ENCODE measurements around the gene TRIOBP. TPM values are rescaled to one million over a fixed set of nuclear protein-coding genes. Genes with fewer than 3 reads are reported as not detected.
"Not testable (repeated sequence)": the region's sequence is repeated elsewhere in the genome, so short reads cannot be mapped to it uniquely, and the experiment has no call there.

Gene TRIOBP
- total RNA-seq, 4 donors from 2014 or later = 150 to 208 (median 182) TPM

GRCh38 chr22:37692627-37693285, 4.1 kb upstream of the TRIOBP start:
- TF ChIP-seq EP300 (IDR thresholded peaks at IDR 0.05) = no peak
- TF ChIP-seq POLR2A (IDR thresholded peaks at IDR 0.05; ENCODE audit: low read depth) = no peak
- TF ChIP-seq, protein P1, sequence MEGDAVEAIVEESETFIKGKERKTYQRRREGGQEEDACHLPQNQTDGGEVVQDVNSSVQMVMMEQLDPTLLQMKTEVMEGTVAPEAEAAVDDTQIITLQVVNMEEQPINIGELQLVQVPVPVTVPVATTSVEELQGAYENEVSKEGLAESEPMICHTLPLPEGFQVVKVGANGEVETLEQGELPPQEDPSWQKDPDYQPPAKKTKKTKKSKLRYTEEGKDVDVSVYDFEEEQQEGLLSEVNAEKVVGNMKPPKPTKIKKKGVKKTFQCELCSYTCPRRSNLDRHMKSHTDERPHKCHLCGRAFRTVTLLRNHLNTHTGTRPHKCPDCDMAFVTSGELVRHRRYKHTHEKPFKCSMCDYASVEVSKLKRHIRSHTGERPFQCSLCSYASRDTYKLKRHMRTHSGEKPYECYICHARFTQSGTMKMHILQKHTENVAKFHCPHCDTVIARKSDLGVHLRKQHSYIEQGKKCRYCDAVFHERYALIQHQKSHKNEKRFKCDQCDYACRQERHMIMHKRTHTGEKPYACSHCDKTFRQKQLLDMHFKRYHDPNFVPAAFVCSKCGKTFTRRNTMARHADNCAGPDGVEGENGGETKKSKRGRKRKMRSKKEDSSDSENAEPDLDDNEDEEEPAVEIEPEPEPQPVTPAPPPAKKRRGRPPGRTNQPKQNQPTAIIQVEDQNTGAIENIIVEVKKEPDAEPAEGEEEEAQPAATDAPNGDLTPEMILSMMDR (IDR thresholded peaks at IDR 0.05) = no peak
- no peak for TF ChIP-seq POLR2AphosphoS5 (IDR thresholded peaks at IDR 0.05)
- WGBS = 92% methylated on average over 13 of the region's 15 CpGs
- no peaks in the 10 kb centered on the region for H3K9me3 ChIP-seq
- no peak for DNase-seq (ENCODE audit: extremely low spot score)
- no peaks in the 10 kb centered on the region for H3K27me3 ChIP-seq
- no peak overlapping the region for H3K4me3 ChIP-seq
- no peak overlapping the region for H3K27ac ChIP-seq (replicated peaks in 1 of 4)
- intact Hi-C loops (cut with DNase I) = no loop called here
- H3K36me3 ChIP-seq = peaks cover 34 to 70% (median 63%) of the 10 kb centered on the region in 4 donors
- peaks cover 13 to 34% (median 21%) of the 10 kb centered on the region in 4 donors for H3K4me1 ChIP-seq

- intact Hi-C loops (cut with DNase I); H3K27ac ChIP-seq (replicated peaks in 1 of 4); DNase-seq (ENCODE audit: extremely low spot score); H3K4me3 ChIP-seq; H3K9me3 ChIP-seq; H3K27me3 ChIP-seq: not testable (repeated sequence)
- WGBS = 87% methylated on average over 7 of the region's 7 CpGs
- peaks cover 28 to 57% (median 50%) of the 10 kb centered on the region in 4 donors for H3K36me3 ChIP-seq
- peaks cover 11 to 24% (median 17%) of the 10 kb centered on the region in 4 donors for H3K4me1 ChIP-seq
These were observed 2.7 kb upstream of the TRIOBP start for GRCh38 chr22:37694131-37694530.

DNA sequence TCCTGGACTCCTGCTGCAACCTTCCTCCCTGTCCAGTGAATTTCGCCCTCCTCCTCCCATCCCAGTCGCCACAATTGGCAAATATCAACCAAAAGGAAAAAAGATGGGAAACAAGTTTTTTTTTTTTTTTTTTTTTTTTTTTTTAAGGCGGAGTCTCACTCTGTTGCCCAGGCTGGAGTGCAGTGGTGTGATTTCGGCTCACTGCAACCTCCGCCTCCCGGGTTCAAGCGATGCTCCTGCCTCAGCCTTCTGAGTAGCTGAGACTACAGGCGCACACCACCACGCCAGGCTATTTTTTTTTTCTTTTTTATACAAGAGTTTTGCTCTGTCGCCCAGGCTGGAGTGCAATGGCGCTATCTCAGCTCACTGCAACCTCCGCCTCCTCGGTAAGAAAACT, 590 bp upstream of the TRIOBP start:
- H3K27me3 ChIP-seq; H3K9me3 ChIP-seq; DNase-seq (ENCODE audit: extremely low spot score); H3K27ac ChIP-seq (replicated peaks in 1 of 4); intact Hi-C loops (cut with DNase I): not testable (repeated sequence)
- Histone ChIP-seq H3K36me3 (peaks cover 16 to 36% (median 31%) of the 10 kb centered on the region in 4 donors), H3K4me3 (peak overlapping the region; percentile 32 to 44 (median 37)), H3K4me1 (peaks cover 11 to 20% (median 17%) of the 10 kb centered on the region in 4 donors)
- 40% methylated on average over 13 of the region's 13 CpGs for WGBS

GRCh38 chr22:37697538-37697835, 639 bp downstream of the TRIOBP start:
- 66% methylated on average over 3 of the region's 3 CpGs for WGBS
- Histone ChIP-seq H3K36me3 (peaks cover 6 to 23% (median 19%) of the 10 kb centered on the region in 4 donors), H3K27ac (replicated peaks in 1 of 4) (peak overlapping the region in 1 of 4 donors; percentile 10), H3K4me1 (peaks cover 11 to 20% (median 17%) of the 10 kb centered on the region in 4 donors), H3K4me3 (no peak overlapping the region), H3K27me3 (no peaks in the 10 kb centered on the region), H3K9me3 (no peaks in the 10 kb centered on the region)
- DNase-seq (ENCODE audit: extremely low spot score) = no peak
- intact Hi-C loops (cut with DNase I) = no loop called here
- TF ChIP-seq, protein P1 (IDR thresholded peaks at IDR 0.05) = no peak
- TF ChIP-seq POLR2AphosphoS5 (IDR thresholded peaks at IDR 0.05) (no peak), POLR2A (IDR thresholded peaks at IDR 0.05; ENCODE audit: low read depth) (no peak), EP300 (IDR thresholded peaks at IDR 0.05) (no peak)

DNA sequence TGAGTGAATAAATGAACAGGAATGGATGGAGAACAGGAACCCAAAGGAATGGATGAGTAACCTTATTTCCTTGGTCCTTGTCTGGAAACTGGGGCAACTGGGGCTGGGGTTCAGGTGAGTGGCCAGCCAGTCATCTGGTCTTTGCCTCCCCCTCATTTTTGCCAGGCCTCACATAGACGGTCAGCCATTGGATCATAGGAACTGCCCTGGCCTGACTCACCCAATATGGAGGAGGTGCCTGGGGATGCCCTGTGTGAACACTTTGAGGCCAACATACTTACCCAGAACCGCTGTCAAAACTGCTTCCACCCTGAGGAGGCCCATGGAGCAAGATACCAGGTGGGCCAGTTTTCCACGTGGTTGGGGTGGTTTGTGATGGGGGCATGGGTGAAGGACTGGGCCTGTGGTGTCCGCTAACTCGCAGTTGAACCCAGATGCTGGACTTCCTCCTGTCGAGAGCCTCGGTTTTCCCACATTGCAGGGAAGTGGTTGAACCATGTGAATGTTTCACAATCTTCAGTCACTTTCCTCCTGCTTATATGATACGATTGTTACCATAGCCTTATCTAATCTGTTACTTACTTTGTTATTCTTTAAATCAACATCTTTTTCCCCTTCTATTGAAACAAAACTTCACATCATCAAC, 4.4 kb downstream of the TRIOBP start:
- no peak for DNase-seq (ENCODE audit: extremely low spot score)

More for the DNA sequence above, 4.4 kb downstream of the TRIOBP start:
- WGBS = 74% methylated on average over 8 of the region's 8 CpGs
- H3K27me3 ChIP-seq = no peaks in the 10 kb centered on the region
- no peak overlapping the region for H3K4me3 ChIP-seq
- H3K4me1 ChIP-seq = peaks cover 7 to 11% (median 10%) of the 10 kb centered on the region in 4 donors
- TF ChIP-seq POLR2A (IDR thresholded peaks at IDR 0.05; ENCODE audit: low read depth) = no peak
- no peak for TF ChIP-seq POLR2AphosphoS5 (IDR thresholded peaks at IDR 0.05)
- TF ChIP-seq, protein P1 (IDR thresholded peaks at IDR 0.05) = no peak
- no peak for TF ChIP-seq EP300 (IDR thresholded peaks at IDR 0.05)
- no peaks in the 10 kb centered on the region for H3K36me3 ChIP-seq
- H3K27ac ChIP-seq (replicated peaks in 1 of 4) = no peak overlapping the region
- no peaks in the 10 kb centered on the region for H3K9me3 ChIP-seq
- intact Hi-C loops (cut with DNase I) = no loop called here
